ENCODE measurements around the gene SFMBT2.

DNA sequence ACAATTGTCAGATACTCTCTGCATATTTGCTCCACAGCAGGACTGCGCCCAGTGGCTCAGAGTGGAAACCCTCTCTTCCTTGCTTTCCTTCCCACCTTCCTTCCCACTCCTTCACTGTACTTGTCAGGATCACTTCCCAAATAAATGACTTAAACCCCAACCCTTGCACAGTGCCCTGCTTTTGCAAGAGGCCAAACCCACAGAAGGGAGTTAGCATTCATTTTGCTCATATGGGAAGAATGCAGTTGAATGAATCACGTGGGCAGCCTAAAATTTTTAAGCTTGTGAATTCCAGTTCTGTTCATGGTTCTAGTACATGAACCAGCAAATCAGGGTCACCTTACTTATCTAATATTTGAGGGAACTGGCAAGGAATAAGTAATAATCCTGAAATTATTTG is 47.7 kb upstream of the SFMBT2 start:
- TF ChIP-seq POLR2AphosphoS5 (IDR thresholded peaks at IDR 0.05; ENCODE audit: borderline replicate concordance, low read depth, low read length) (no peak), EZH2 (IDR thresholded peaks at IDR 0.05) (no peak)

Data from SK-N-MC (cell line).